ENCODE data around the gene CCDC188.

Gene CCDC188

DNA sequence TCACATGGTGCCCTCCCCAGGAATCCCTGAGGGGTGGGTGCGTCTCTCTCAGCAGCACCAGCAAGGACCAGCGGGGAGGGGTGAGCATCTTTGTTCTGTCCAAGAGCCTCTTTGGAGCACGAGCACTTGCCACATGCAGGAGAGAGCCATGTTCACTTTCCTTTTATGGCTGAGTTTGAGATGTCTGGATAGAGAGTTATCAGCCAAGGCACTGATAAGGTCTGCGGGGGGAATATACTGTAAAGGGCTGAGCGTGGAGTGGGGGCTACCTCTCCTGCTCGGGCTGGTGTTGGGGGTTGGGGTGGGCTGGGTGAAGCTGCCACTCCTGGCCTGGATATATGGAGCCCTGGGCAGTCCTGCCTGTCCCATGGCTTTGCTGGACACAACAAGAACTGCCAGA, 34.9 kb upstream of the CCDC188 start:
- no peak for ATAC-seq
- no peak for DNase-seq

DNA sequence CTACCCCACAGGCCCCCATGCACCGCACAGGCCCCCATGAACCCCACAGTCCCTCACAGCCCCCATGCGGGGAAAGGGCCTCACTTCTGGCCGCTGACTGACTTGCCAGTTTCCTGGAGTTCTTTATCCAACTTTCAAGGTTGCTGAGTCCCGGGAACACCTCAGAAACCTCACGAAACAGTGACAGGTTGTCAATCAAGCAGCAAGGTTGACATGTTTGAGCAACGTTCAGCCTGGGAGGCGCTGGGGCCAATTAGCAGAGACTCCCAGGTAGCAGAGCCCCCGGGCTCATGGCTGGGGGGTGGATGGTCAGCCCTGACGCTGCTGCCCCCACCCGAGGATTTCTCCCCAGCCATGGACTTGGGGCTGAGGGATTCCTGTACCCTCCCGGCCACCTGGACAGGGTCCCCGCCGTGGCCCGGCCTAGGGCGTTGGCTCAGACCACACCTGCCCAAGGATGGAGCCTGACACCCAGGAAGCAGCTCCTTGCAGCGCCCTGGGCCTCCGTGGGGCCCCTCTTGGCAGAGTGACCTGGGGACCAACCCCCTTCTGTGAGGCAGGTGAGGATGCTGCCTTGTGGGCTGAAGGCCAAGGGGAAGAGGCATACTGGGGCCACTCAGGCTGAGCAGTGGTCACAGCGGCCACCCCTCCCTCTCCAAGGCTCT, 33.8 kb upstream of the CCDC188 start:
- no peak for DNase-seq
- no peak for ATAC-seq

DNA sequence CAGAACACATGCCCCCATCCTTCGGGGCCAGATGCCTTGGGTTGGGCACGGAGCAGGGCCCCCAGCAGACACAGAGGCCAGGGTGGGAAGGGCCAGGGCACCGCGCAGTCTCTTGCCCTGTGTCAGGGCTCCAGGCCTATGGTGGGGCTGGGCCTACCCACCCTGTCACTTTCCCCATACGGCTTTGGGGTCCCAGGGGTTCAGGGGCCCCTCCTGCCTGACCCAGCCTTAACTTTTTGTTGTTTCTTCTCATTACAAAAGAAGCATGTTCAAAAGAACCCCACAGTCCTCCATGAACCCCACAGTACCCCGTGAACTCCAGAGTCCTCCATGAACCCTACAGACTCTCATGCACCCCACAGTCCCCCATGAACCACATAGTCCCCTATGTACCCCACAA, 33.0 kb upstream of the CCDC188 start:
- DNase-seq: no peak
- no peak for ATAC-seq

DNA sequence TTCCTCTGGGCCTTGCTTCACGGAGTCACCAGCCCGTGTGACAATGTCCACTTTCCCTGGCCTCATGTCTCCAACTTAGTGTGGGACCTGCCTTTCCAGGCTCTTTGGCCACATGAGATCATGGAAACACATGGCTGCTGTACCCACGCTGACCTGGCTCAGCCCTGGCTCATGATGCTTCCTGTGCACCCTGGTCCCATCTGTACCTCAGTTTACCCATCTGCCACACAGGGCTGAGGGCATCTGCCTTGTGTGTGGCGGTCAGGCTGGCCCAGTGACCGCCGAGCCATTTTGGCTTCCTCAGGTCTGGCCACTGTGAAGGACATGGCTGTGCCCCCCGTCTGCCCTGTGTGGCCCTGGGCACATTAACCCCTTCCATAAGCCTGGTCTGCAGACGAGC, 32.2 kb upstream of the CCDC188 start:
- DNase-seq: no peak
- no peak for ATAC-seq

DNA sequence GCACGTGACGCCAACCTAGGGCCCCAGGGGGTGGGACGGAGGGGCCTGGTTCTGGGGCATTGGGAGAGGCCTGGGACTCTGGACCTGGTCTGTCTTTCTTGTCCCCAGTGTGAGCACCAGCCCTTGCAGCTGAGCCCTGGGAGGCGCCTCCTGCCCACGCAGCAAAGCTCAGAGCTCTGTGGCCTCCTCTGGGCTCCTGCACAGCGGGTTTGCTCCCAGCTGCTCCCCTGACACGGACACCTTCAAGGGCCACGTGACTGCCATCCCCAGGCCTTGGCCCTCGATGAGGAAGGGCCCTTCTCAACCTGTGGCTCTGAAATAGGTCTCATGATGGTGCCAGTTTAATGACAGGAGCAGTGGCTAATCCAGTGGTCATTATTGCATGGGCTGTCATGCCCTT, 31.5 kb upstream of the CCDC188 start:
- no peak for DNase-seq
- ATAC-seq: no peak

DNA sequence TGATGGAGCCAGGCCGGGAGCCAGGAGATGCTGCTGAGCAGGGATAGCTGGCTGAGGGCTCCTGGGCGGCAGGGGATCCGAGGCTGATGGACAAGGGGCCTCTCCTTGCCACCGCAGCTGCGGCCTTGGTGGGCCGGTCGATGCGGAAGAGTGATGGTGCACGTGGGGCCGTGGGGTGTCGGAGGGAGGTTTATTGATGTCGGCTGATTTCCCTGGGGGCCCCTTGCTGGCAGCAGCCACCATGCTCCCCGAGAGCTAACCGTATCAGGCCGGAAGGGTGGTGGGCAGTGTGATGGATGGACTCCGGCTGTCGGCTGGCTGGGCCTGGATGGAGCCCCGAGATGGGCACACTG, 31.0 kb upstream of the CCDC188 start:
- DNase-seq (no peak), ATAC-seq (no peak)

DNA sequence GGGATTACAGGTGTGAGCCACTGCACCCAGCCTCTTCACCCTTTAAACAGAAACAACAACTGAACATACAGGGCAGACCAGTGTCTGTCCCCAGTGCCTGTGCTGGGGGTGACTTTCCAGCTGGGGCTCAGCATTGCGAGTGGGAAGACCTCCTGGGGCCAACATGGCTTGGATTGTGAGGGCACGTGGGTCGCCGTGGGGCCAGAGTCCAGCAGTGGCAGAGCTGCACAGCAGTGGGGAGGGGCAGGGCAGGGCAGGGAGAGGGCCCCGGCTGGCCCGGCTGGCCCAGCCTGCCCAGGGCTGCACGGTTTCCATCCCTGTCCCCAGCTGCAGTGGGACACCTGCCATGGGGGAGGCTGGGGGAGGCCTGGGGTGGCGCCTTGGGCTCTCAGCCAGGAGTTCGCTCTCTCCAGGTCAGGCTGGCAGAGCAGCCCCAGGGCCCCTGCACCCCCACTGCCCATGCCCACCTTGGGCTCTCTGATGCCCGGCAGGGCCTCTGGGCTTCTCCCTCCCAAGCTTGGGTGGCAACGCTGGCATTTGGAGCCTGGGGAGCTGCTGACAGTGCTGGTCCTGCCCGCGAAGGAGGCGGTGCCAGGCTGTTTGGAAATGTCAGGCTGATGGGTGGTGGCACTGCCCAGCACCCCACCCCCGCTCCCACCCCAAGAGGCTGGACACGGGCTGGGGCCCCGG, 30.5 kb upstream of the CCDC188 start:
- no peak for ATAC-seq
- DNase-seq: no peak

DNA sequence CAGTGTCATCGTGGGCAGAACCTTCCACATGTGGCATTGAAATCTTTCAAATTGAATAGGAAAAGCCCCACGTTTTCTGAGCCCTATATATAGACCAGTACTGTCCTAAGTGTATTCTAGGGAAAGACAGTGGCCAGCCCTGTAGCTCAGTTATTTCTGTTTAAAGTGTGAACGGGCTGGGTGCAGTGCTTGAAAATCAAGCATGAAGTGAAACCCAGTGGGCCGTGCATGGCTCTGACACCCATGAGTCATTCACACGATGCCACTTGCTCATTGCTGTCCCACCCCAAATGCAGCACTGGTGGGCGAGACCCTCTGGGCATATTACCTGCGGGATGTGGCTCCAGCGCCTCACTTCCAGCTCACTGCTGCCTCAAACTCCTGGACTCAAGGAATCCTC, 29.8 kb upstream of the CCDC188 start:
- DNase-seq: no peak

DNA sequence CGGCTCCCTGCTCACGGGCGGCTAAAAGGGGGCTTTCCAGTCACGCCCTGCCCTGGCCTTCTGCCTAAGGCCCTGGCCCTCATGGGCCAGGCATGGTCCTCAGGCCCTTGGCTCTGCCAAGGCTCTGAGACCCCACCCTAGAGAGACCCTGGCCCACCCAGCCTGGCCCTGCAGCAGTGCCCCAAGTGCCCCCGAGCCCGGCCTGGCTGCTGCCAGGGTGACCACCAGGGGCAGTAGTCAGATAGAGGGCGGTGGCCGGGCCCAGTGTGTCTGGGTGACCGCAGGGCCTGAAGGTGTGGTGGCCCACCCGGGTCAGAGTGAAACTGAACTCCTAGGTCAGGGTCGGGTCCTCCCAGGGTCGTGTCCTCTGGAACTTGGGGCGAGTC, 29.4 kb upstream of the CCDC188 start:
- peak; percentile 24 for ATAC-seq
- no peak for DNase-seq

More for the DNA sequence above, 29.8 kb upstream of the CCDC188 start:
- ATAC-seq: no peak

DNA sequence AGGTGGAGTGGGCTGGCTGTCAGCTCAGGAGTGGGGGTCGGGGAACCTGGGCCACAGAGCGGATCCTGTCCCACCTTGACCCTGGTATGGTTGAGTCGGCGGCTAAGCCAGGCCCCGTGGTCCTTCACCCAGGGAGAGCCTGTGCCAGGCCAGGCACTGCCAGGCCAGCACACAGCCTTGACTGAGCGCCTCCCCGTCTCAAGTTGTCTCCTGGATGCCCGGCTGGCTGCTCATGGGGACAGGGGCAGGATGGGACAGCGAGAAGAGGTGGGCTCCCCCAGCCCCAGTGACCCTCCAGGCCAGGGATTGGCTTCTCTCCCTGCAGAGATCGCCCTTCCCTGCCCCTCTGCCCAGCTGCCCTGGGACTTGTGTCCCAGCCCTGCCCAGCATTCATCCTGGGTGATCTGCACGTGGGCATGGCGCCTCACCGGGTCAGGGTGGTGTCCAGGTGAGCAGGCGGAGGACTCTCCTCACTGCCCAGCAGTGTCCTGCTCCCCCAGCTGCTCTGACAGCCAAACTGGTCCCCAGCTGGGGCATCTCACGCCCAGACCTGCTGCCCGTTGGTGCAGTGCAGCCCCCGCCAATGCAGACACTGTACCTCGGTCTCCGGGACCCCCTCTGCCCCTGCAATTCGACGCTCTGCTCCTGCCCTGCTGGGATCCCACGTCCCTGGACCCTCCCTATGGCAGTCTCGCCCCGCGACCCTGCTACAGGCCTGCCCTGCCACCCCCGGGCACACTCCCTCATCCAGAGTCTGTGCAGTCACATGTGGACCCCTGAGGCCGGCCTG, 28.8 kb upstream of the CCDC188 start:
- no peak for ATAC-seq
- DNase-seq: no peak

DNA sequence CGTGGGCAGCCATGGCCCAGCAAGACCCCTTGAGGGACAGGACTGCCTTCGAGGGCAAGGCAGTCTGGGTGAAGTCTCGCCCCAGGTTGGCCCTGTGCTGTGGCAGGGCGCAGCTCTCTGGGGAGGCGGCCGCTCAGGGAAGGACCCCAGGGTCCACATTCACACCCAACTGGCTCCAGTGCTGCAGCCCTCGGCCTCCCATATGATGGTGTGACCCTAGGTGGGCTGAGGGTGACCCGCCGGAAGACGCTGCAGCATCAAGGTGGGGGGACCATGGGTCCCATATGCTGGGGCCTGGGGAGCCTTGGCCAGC, 28.0 kb upstream of the CCDC188 start:
- ATAC-seq (no peak), DNase-seq (no peak)

DNA sequence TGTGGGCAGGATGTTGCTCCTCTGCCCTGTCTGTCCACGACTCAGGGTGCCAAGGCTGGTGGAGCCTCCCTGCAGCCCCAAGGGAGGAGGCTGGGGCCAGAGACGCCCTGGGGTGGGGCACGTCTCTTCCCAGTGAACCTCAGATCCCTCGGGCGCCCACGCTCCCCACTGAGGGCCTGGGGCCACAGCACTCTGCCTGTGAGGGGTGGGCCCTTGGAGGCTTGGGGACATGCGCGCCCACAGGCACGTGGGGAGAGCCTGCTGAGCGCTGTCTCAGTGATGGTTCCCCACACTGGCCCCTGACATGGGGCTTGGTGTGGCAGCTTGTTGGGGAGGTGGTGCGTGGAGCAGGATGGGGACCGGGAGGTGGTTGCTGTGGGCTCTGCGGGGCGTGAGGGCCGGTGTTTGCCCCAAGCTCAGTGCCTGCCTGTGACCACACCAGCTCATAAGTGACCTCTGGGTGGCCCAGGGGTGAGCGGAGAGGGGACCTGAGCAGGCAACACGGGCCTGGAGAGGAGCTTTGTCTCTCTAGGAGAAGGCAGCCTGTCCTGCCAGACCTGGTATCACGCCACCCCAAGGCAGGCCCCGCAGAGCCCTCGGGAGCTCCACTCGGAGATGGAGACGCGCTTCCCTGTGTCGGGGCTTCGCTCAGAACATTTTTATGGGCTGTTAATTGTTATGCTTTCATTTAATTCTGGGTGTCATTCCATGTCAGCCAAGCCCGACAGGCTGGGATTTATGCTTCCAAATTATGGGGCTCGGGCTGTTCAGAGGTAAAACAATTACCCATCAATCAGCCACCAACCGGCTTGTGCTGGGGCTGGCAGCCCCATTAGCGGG, 27.4 kb upstream of the CCDC188 start:
- ATAC-seq (no peak), DNase-seq (no peak)

DNA sequence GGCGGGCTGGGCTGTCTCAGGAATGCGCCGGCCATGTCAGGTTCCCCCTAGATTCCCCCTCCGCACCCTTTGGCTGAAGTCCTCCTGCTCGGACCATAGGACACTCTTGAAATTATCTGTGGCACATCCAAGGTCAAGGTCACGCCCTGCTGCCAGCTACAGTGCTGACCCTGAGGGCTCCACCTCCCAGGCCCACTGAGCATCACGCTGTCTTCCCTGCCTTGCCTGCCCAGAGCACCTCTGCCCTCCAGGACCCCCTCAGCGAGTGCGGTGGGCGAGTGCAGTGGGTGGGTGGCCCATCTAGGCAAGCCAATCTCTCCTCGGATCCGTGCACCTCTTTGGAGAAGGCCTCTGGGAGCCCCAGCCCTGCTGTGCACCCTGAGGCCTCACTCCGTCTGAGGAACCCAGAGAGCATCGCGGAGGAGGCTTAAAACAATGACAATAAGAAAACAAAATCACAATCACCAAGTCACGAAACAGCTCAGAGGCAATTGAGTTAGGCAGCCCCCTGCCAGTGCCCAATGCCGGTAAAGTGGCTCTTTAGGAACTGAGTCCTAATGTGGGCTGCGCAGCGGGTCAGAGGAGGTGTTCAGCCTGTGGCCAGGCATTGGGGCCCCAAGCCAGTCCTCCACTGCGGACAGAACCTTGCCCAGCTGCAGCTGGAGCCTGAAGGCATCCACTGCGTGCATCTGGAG, 26.5 kb upstream of the CCDC188 start:
- ATAC-seq: no peak
- DNase-seq: no peak

DNA sequence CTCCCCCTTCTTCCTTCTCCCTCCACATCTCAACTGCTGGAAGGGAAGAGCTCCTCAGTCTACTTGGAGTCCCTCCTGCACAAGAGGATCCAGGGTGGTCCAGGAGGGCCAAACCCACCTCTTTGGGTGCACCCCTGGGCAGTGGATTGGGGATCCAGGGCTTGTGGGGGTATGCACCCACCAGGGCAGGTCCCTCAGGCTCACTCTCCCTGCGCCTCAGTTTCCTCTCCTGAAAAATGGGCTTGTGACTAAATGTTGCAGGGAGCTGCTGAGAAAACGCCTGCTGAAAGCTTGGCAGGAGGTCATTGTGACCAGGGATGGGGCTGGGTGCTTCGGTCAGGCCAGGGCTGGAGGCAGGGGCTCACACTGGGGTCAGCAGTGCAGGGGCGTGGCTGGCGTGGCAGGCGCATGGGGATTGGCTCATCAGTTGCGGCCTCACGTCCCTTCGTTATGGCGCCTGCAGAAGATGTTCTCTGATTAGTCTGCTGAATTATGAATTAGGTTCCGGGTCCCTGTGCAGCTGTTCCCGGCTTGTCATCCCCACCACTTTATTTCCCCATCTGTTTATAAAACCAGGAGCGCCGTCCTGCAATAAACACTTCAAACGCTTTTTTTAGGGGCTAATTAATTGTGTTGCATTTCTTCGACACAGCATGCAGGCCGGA, 25.7 kb upstream of the CCDC188 start:
- DNase-seq: no peak

DNA sequence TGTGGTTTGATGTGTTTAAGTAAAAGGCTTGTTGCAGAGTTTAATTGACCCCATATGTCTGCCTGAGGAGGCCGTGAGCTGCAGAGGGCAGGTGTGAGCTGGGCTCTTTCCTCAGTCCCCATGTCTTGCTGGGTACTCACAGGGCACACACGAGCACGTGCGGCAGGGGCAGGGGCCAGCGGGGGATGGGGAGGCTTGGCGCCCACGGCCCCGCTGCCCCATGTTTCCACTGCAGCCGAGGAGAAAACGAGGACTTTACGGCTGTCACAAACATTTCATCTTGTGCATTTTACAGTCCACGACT, 24.7 kb upstream of the CCDC188 start:
- ATAC-seq (no peak), DNase-seq (no peak)

More for the DNA sequence above, 25.7 kb upstream of the CCDC188 start:
- no peak for ATAC-seq

DNA sequence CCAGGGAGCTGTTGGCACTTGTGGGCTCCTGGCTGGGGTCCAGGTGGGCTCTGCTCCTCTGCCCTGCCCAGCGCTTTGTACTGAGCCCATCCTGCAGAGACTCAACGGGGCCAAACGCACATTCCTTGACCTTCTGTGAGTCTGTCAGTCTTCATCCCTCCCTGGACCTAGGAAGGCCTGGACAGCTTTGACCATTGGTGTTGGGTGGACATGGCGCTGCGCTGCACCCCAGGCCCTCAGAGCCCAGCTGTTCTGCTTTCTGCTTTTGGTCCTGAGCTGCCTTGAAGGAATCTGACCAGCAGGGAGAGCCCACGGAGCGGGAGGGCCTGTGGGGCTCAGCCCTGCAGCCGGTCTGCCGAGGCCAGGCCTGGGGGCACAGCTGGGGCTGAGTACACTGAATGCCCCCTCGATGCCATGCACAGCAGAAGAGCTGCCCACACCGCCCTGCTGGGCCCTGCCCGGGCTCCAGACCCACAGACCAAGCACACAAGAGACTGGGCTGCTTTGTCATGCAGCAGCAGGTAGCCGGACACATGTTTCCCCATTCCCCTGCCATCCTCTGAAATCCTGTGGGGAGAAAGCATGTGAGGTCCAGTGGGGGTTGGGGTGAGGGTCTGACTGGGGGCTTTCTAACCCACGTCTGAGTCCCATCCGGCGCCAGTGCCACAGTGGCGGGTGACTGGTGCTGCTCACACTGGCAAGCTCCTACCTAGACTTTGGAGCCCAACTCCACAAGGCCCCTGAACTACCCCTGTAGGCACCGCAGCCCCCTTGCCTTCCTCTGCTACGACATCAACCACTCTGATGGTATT, 24.1 kb upstream of the CCDC188 start:
- DNase-seq (no peak), ATAC-seq (no peak)

DNA sequence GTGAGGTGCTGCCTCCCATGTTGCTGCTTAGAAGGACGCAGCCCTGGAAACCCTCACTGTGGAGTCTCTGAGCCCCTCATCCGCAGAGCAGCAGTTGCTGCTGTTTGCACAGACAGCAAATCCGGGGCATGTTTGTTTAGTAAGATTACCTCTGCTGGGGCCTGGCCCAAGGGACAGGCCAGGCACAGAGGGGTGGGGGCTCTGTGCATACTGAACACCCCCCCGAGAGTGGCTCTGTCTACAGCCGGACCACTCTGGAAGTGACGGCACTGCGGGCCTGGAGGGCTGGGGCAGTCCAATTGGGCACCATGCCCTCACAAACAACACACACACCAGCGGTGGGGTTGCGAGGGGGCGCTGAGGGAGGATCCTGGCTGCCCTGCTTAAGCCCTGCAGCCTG, 22.9 kb upstream of the CCDC188 start:
- DNase-seq (no peak), ATAC-seq (no peak)

DNA sequence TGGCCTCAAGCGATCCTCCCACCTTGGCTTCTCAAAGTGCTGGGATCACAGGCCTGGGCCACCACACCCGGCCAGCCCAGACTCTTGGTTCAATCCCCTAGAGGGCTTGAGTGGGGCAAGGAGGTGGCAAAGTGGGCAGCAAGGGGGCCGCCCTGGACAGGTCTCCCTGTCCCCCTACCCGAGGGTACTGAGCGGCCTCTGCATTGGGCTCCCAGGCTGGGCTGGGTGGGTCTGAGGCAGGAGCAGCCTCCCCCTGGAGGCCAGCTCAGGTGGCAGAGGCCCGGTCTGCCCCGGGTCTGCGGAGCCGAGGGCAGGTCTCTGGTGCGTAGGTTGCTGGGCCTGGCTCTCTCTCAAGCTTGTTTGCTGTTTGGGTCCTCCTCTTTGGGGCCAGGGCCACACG, 22.4 kb upstream of the CCDC188 start:
- DNase-seq (no peak), ATAC-seq (no peak)

DNA sequence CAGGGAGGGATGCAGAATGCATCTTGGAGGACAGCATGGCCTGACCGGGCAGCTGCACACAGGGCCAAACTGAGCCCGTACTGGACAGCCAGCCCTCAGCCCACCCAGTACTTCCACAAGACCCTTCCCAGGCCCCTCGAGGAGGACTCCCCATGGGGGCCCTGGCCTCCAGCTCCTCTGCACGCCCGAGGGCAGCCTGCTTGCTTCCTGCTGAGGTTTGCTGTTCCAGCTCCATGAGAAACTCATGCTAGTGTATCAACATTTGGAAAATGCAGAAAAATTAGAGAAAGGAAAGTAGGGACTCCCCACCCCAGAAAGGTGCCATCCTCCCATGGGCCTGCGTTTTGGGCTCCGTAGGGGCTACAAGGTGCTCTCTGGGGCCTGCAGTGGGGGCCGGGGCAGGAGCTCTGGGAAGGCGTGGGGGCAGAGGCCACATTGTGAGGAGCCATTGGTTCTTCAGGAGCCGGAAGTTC, 21.3 kb upstream of the CCDC188 start:
- no peak for DNase-seq
- no peak for ATAC-seq

DNA sequence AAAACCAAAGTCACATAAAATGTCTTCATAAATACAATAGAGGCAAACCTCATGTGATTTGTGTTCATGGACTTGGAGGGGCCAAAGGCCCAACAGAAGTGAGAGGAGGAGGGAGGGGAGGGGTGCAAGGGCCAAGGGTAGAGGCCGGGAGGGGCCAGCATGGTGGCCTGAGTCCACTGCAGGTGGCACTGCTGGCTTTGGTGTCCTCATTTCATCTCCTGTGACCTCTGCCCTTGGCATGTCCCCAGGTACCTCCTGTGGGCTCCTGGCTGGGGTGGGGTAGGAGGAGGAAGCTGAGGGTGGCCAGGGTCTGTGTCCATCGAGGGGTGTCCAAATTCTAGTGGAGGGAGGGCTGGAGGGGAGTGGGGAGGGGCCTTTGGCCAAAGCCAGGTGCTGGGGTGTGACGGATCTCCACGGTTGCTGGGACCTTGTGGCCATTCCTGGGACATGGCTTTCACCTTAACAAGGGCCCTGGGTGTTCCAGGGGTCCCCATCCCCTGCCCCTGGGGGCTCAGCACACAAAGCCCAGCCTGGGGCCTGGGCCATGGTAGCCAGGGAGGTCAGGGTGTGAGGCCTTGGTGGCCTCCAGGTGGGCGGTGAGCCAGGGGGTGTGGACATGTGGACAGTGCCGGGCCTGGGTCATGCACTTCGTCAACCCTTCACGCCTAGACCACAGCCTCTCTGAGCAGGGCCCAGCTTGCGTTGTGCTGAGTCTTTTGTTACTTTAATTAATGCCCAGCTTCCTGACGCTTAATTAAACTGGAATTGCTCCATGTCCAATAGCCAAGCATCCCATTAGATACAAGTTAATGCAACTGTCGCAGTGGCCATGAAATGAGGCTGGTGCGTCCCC, 20.7 kb upstream of the CCDC188 start:
- DNase-seq: no peak
- ATAC-seq: no peak
